OCI-LY1 (cell line): ENCODE measurements around the gene TBRG4.

Experiments
- EZH2 ChIP-seq: fragments of 200-600 bp; sonication (generic), shearing (Covaris generic); IDR thresholded peaks from 2 replicates; pipeline ENCODE4 v1.8.0; 2017; ENCODE audit warnings: borderline replicate concordance, mixed run types, mild to moderate bottlenecking, antibody characterized with exemption, low read length, moderate library complexity, mixed read lengths
- TF ChIP-seq, protein P1 (sequence below): fragments of 200-600 bp; sonication (generic), shearing (Covaris generic); IDR thresholded peaks from 2 replicates; pipeline ENCODE4 v1.5.1; 2017; ENCODE audit warnings: mild to moderate bottlenecking, antibody characterized with exemption, low read length, moderate library complexity, mixed read lengths

DNA sequence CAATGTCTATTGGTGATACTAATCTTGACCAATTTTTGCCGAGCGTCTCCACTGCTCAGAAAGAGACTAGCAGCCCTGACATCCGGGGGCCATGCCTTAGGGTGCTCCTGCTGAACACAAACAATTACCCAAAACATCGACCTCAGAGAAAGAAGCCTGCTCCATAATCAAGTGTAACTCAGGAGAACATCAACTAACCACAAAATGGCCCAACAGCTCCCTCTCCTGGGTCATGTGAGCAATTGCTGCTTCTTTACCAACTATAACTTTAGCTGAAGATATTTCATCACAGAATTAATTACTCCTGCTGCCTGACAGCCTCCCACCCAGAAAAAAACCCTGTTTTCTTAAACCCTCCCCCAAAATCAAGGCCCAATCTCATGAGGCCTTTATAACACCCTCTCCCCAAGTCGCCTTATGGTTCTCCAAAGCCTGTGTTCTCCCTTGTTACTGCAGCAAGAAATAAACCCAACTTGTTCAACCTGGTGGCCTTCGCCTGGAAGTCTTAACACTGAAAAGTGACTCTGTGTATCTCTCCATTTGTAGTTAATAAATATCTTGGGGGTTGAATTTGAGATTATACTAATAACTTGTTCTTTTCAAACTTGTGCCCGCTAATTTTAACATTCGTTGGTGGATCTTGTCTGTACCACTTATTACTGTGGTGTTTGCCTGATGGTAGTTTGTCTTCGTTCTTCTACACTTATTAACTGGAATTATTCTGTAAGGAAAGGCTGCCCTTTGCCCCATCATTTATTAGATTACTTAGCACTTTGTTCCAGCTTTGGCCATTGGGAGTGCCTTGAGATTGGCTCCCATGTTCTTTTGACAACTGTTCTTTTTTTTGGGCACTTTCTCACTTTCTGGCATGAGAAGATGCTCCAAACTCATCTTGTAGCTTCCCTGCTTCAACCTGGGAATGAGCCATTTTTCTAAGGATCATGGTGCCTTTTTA, 24.9 kb upstream of the TBRG4 start:
- TF ChIP-seq EZH2, result no peak
- TF ChIP-seq, protein P1, sequence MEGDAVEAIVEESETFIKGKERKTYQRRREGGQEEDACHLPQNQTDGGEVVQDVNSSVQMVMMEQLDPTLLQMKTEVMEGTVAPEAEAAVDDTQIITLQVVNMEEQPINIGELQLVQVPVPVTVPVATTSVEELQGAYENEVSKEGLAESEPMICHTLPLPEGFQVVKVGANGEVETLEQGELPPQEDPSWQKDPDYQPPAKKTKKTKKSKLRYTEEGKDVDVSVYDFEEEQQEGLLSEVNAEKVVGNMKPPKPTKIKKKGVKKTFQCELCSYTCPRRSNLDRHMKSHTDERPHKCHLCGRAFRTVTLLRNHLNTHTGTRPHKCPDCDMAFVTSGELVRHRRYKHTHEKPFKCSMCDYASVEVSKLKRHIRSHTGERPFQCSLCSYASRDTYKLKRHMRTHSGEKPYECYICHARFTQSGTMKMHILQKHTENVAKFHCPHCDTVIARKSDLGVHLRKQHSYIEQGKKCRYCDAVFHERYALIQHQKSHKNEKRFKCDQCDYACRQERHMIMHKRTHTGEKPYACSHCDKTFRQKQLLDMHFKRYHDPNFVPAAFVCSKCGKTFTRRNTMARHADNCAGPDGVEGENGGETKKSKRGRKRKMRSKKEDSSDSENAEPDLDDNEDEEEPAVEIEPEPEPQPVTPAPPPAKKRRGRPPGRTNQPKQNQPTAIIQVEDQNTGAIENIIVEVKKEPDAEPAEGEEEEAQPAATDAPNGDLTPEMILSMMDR, result peak; percentile 98
